K562 (cell line): ENCODE data around the gene HLTF.

Source experiments
- JUN ChIP-seq, 2 experiments: sonication (generic) in 1 of 2; formaldehyde crosslinking in 1 of 2; IDR thresholded peaks; 2 replicates each; pipeline versions ENCODE4 v1.6.1 to v1.8.0; 2012 to 2022; ENCODE audit warnings: borderline replicate concordance in 2 of 2, mild to moderate bottlenecking in 2 of 2, improper control_type of control experiment in 1 of 2, low read depth in 1 of 2, low read length in 1 of 2, missing genetic modification reagents in 1 of 2
- POLR2A ChIP-seq: fragments of 450-650 bp; conservative IDR thresholded peaks from 2 replicates; pipeline ENCODE4 v1.6.1; 2016
- SIRT6 ChIP-seq: IDR thresholded peaks from one replicate; pipeline ENCODE4 v1.6.1; 2012; ENCODE audit warnings: low read depth, mild to moderate bottlenecking, control low read depth, inconsistent platforms, low read length, moderate library complexity
- ZBTB1 ChIP-seq: sonication (generic); formaldehyde crosslinking; IDR thresholded peaks from 2 replicates; pipeline ENCODE4 v1.8.1; 2023; ENCODE audit warnings: missing genetic modification reagents, low read depth, mild to moderate bottlenecking, borderline replicate concordance
- ZNF586 ChIP-seq: fragments of 450-650 bp; formaldehyde crosslinking; conservative IDR thresholded peaks from 2 replicates; pipeline ENCODE4 v1.4.0; 2020; ENCODE audit warnings: mild to moderate bottlenecking, moderate library complexity
- ZNF780A ChIP-seq: fragments of 250-450 bp; sonication (Bioruptor Pico); IDR thresholded peaks from 2 replicates; pipeline ENCODE4 v1.5.0; 2021; ENCODE audit warnings: mild to moderate bottlenecking
- TF ChIP-seq, protein P1 (sequence below): sonication (generic); formaldehyde crosslinking; IDR thresholded peaks from 2 replicates; pipeline ENCODE4 v1.9.0; 2022; ENCODE audit warnings: mild to moderate bottlenecking, missing genetic modification reagents
- TF ChIP-seq, protein P2 (sequence below), 2 experiments: fragments of 450-650 bp in 1 of 2; IDR thresholded peaks; 2 replicates each; pipeline ENCODE4 v1.6.1; 2011 to 2017; ENCODE audit warnings: low read depth in 2 of 2, antibody characterized with exemption in 1 of 2, borderline replicate concordance in 1 of 2, low read length in 1 of 2, mild to moderate bottlenecking in 1 of 2, mixed read lengths in 1 of 2; ENCODE audit not compliant: control insufficient read depth in 1 of 2

- no peak for TF ChIP-seq ZBTB1 (CRISPR knock-in tag)
- TF ChIP-seq JUN (IDR thresholded peaks at IDR 0.05; ENCODE audit: borderline replicate concordance, low read depth, low read length) = no peak
- TF ChIP-seq JUN (CRISPR knock-in tag; IDR thresholded peaks at IDR 0.05; ENCODE audit: borderline replicate concordance) = no peak
- no peak for TF ChIP-seq ZNF586
- no peak for TF ChIP-seq SIRT6
- TF ChIP-seq, protein P1, sequence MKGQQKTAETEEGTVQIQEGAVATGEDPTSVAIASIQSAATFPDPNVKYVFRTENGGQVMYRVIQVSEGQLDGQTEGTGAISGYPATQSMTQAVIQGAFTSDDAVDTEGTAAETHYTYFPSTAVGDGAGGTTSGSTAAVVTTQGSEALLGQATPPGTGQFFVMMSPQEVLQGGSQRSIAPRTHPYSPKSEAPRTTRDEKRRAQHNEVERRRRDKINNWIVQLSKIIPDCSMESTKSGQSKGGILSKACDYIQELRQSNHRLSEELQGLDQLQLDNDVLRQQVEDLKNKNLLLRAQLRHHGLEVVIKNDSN (CRISPR knock-in tag) = no peak
- TF ChIP-seq, protein P2, sequence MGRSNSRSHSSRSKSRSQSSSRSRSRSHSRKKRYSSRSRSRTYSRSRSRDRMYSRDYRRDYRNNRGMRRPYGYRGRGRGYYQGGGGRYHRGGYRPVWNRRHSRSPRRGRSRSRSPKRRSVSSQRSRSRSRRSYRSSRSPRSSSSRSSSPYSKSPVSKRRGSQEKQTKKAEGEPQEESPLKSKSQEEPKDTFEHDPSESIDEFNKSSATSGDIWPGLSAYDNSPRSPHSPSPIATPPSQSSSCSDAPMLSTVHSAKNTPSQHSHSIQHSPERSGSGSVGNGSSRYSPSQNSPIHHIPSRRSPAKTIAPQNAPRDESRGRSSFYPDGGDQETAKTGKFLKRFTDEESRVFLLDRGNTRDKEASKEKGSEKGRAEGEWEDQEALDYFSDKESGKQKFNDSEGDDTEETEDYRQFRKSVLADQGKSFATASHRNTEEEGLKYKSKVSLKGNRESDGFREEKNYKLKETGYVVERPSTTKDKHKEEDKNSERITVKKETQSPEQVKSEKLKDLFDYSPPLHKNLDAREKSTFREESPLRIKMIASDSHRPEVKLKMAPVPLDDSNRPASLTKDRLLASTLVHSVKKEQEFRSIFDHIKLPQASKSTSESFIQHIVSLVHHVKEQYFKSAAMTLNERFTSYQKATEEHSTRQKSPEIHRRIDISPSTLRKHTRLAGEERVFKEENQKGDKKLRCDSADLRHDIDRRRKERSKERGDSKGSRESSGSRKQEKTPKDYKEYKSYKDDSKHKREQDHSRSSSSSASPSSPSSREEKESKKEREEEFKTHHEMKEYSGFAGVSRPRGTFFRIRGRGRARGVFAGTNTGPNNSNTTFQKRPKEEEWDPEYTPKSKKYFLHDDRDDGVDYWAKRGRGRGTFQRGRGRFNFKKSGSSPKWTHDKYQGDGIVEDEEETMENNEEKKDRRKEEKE (IDR thresholded peaks at IDR 0.05; ENCODE audit: borderline replicate concordance in 1 of 2, control insufficient read depth in 1 of 2, low read depth in 2 of 2, low read length in 1 of 2) = no peak
- TF ChIP-seq ZNF780A (CRISPR knock-in tag) = no peak
- no peak for TF ChIP-seq POLR2A
Observed at GRCh38 chr3:149019580-149019979, 66.8 kb downstream of the HLTF start.
